CD4-positive, alpha-beta T cell treated with Interferon gamma for 1 hour (primary cell): ENCODE results near the gene FCRLB.
"Not testable (repeated sequence)": the region's sequence is repeated elsewhere in the genome, so short reads cannot be mapped to it uniquely, and the experiment has no call there.

Source experiments
- DNase-seq: peaks from one replicate; pipeline ENCODE4 v3.0.0-alpha.2; 2020

The FCRLB gene

GRCh38 chr1:161720956-161721737, at the start of gene FCRLB:
Gene FCRLB, plus strand, starts transcription at chr1:161721544. Its CDS starts 1,129 bp downstream, at chr1:161722673.
- no peak for DNase-seq

- not testable (repeated sequence) for DNase-seq
These were observed 47.9 kb upstream of the FCRLB start for GRCh38 chr1:161673437-161673836.

- not testable (repeated sequence) for DNase-seq
These were observed 46.9 kb upstream of the FCRLB start for GRCh38 chr1:161674447-161674846.

GRCh38 chr1:161674908-161675307, 46.4 kb upstream of the FCRLB start:
- not testable (repeated sequence) for DNase-seq

GRCh38 chr1:161676441-161676840, 44.9 kb upstream of the FCRLB start:
- no peak for DNase-seq

- DNase-seq: no peak
These were observed 44.2 kb upstream of the FCRLB start for GRCh38 chr1:161676958-161677689.

GRCh38 chr1:161678500-161678899, 42.8 kb upstream of the FCRLB start:
- no peak for DNase-seq

- no peak for DNase-seq
These were observed 39.5 kb upstream of the FCRLB start for GRCh38 chr1:161681879-161682278.

GRCh38 chr1:161688946-161689345, 32.4 kb upstream of the FCRLB start:
- DNase-seq: no peak

GRCh38 chr1:161691846-161692245, 29.5 kb upstream of the FCRLB start:
- no peak for DNase-seq

GRCh38 chr1:161693020-161693712, 28.2 kb upstream of the FCRLB start:
- DNase-seq: not testable (repeated sequence)

GRCh38 chr1:161698302-161698701, 23.0 kb upstream of the FCRLB start:
- not testable (repeated sequence) for DNase-seq

GRCh38 chr1:161702250-161702649, 19.1 kb upstream of the FCRLB start:
- DNase-seq: no peak

- DNase-seq: peak; percentile 38
These were observed 15.8 kb upstream of the FCRLB start for GRCh38 chr1:161705537-161705936.

GRCh38 chr1:161706113-161706481, 15.2 kb upstream of the FCRLB start:
- no peak for DNase-seq

GRCh38 chr1:161706482-161707347, 14.6 kb upstream of the FCRLB start, which contains the start of gene FCRLA:
Gene FCRLA, plus strand, starts transcription at chr1:161707229. Its CDS starts 36 bp downstream, at chr1:161707265.
- no peak for DNase-seq

- no peak for DNase-seq
These were observed 13.8 kb upstream of the FCRLB start for GRCh38 chr1:161707503-161707902.

GRCh38 chr1:161709373-161709772, 12.0 kb upstream of the FCRLB start:
- DNase-seq: no peak

GRCh38 chr1:161710560-161710959, 10.8 kb upstream of the FCRLB start:
- DNase-seq: no peak

GRCh38 chr1:161718559-161719324, 2.6 kb upstream of the FCRLB start:
- DNase-seq: no peak

GRCh38 chr1:161719325-161719611, 2.1 kb upstream of the FCRLB start:
- DNase-seq: no peak

- no peak for DNase-seq
These were observed 922 bp upstream of the FCRLB start for GRCh38 chr1:161720422-161720821.
